Measurements from ENCODE around the gene RMI1.

RMI1 gene

DNA sequence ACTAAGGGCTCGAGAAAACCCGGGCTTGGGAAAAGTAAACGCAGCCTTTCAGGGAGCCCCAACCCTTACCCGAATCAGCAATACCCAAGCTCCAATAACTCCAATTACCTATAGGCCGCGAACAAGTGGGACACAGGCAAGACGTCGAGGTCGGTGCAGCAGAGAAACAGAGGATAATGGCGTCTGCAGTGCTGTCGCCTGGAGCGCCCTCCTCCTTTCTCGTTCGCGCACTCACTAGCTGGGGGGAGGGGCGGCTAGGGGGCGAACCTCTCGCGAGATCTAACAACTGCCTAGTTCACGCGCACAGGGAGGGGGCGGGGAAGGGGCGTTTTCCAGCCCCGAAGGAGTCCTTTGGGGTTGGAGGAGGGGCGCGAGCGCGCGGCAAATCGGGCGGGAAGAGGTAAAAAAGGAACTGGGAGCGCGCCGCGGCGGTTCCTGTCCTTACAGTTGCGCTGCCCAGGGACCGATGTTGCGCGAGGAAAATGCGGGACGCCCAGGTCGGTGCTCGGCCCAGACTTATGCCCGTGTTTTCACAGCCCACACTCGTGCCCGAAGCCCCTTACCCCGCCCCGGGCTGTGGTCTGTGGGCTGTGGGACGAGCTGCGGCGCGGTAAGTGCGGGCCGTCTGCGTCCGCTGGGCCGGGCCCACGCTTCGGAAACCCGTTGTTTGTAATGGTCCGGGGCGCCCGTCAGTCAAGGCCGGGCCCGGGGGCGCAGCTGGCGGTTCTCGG lies at the start of gene RMI1:
Gene RMI1, plus strand, starts transcription at position 411 of the 731 bp plus-strand sequence. CDS start 20,182 bp downstream, outside the sequence.
- DNase-seq (ENCODE audit: low read depth) = peak; percentile 87
- TF ChIP-seq, protein P1, sequence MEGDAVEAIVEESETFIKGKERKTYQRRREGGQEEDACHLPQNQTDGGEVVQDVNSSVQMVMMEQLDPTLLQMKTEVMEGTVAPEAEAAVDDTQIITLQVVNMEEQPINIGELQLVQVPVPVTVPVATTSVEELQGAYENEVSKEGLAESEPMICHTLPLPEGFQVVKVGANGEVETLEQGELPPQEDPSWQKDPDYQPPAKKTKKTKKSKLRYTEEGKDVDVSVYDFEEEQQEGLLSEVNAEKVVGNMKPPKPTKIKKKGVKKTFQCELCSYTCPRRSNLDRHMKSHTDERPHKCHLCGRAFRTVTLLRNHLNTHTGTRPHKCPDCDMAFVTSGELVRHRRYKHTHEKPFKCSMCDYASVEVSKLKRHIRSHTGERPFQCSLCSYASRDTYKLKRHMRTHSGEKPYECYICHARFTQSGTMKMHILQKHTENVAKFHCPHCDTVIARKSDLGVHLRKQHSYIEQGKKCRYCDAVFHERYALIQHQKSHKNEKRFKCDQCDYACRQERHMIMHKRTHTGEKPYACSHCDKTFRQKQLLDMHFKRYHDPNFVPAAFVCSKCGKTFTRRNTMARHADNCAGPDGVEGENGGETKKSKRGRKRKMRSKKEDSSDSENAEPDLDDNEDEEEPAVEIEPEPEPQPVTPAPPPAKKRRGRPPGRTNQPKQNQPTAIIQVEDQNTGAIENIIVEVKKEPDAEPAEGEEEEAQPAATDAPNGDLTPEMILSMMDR (conservative IDR thresholded peaks at IDR 0.05; ENCODE audit: low read depth, low read length) = peak; percentile 10
- H3K4me3 ChIP-seq (ENCODE audit: low read length) = peak within 1 kb of the TSS; percentile 99

GRCh38 chr9:83930881-83931280 lies 49.7 kb upstream of the RMI1 start:
- H3K4me3 ChIP-seq (ENCODE audit: low read length) = no peak overlapping the region
- TF ChIP-seq, protein P1 (conservative IDR thresholded peaks at IDR 0.05; ENCODE audit: low read depth, low read length) = no peak
- DNase-seq (ENCODE audit: low read depth) = no peak

GRCh38 chr9:83932011-83932410 lies 48.6 kb upstream of the RMI1 start:
- H3K4me3 ChIP-seq (ENCODE audit: low read length) = no peak overlapping the region
- TF ChIP-seq, protein P1 (conservative IDR thresholded peaks at IDR 0.05; ENCODE audit: low read depth, low read length) = no peak

DNA sequence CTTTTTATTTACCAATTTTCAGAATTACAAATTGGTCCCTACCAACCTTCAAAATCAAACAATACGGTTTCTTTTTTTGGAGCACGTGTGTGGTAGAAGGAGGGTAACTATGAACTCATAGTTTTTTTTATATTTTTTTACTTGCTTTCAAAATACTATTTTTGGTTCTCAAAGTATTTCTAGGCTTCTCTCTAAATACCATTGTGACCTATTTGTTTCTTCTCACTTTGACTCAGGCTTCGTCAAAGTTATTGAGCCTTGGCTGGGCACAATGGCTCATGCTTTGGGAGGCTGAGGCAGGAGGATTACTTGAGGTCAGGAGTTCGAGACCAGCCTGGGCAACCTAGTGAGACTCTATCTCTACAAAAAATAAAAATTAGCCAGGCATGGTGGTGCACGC lies 47.8 kb upstream of the RMI1 start:
- TF ChIP-seq, protein P1 (conservative IDR thresholded peaks at IDR 0.05; ENCODE audit: low read depth, low read length) = no peak
- DNase-seq (ENCODE audit: low read depth) = no peak
- H3K4me3 ChIP-seq (ENCODE audit: low read length) = no peak overlapping the region

More at GRCh38 chr9:83932011-83932410, 48.6 kb upstream of the RMI1 start:
- DNase-seq (ENCODE audit: low read depth) = no peak

GRCh38 chr9:83933790-83934189 lies 46.8 kb upstream of the RMI1 start:
- TF ChIP-seq, protein P1 (conservative IDR thresholded peaks at IDR 0.05; ENCODE audit: low read depth, low read length) = no peak
- no peak overlapping the region for H3K4me3 ChIP-seq (ENCODE audit: low read length)
- DNase-seq (ENCODE audit: low read depth) = no peak

DNA sequence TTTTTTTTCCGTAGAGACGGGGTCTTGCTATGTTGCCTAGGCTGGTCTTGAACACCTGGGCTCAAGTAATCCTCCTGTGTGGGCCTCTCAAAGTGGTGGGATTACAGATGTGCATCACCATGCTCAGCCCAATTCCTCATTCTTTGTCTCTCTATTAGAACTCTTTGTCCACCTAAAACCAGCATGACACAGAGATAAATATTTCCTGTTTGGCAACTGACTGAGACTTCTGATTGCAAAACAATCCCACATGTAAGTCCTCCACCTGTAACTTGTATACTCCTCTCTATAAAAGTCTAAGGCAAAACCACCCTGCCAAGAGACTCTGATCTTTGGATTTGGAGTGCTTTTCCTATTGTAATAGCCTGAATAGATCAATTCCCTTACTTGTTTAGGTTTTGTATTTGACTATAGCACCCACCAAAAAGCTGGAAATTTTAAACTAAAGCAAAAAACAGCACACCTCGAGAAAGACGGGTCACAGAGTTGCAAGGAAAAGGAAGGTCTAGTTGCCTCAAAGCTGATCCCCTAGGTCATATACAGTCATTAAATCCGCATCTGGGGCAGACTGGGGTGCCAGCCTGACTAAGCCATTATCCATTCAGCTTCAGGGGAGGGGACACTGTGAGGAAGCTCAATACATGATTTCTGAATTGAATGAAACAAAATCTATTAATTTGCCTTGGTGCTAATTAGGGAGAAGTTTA lies 45.9 kb upstream of the RMI1 start:
- no peak for DNase-seq (ENCODE audit: low read depth)
- H3K4me3 ChIP-seq (ENCODE audit: low read length) = no peak overlapping the region
- TF ChIP-seq, protein P1 (conservative IDR thresholded peaks at IDR 0.05; ENCODE audit: low read depth, low read length) = no peak

Data from retinal pigment epithelial cell (primary cell).